Measurements from ENCODE around the gene CD68. TPM values are rescaled to one million over a fixed set of nuclear protein-coding genes. Genes with fewer than 3 reads are reported as not detected.

The CD68 gene
- total RNA-seq, 1 experiment from 2014 or later: 1.8 TPM

DNA sequence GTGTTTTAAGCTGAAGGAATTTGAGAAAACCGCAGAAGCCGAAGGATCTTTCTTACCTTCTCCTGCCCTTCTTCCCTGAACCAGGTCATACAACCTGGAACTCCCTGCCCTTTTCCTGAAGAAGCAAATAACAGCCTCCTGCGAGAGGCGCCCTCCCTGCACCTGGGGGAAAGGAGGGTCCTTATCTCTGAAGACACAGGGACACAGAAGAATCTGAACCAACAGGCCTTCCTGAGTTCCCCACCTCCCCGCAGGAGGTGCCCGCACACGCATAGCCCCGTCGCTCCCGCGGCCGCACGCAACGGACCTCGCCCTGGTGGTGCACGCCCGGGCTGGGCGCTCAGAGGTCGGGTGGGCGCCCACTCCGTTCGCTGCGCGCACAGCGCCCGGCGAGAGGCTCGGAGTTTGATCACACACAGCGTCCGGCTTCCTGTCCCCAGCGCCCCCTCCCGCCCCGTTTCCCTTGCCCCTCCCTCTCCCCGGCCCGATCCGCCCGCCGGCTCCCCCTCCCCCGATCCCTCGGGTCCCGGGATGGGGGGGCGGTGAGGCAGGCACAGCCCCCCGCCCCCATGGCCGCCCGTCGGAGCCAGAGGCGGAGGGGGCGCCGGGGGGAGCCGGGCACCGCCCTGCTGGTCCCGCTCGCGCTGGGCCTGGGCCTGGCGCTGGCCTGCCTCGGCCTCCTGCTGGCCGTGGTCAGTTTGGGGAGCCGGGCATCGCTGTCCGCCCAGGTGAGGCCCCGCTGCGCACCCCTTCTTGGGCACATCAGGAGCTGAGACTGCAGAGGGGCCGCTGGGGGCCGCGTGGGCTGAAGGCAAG lies 30.6 kb upstream of the CD68 start, which contains the start of gene TNFSF12:
TSS of gene TNFSF12 (plus strand) at position 474 of the 816 bp plus-strand sequence. CDS start at position 570, 96 bp downstream.
- ChIA-PET POLR2A (ENCODE audit: low non-redundant PET) (interaction anchor here (0.5 kb wide), 1 partner anchor 28 kb away, joined by 3 read pairs; no protein-coding TSS in a partner anchor), CTCF (interaction anchor here (0.6 to 1.2 kb wide), 2 partner anchors 9 to 12 kb away, joined by 3 to 9 read pairs; no protein-coding TSS in a partner anchor)
- Histone ChIP-seq H3K9me3 (ENCODE audit: low read depth, low read length, poor library complexity, severe bottlenecking) (no peaks in the 10 kb centered on the region), H3K36me3 (ENCODE audit: insufficient read depth, low read length, poor library complexity, severe bottlenecking) (no peaks in the 10 kb centered on the region), H3K27ac (ENCODE audit: low read depth, low read length, poor library complexity, severe bottlenecking) (peak within 1 kb of the TSS; percentile 30), H3K4me3 (ENCODE audit: low read depth, low read length, poor library complexity, severe bottlenecking) (peak within 1 kb of the TSS; percentile 53), H3K27me3 (replicated peaks; ENCODE audit: insufficient read depth, low read depth, low read length, poor library complexity) (no peaks in the 10 kb centered on the region), H3K4me1 (ENCODE audit: insufficient read depth, low read length, poor library complexity, severe bottlenecking) (no peaks in the 10 kb centered on the region)
- intact Hi-C loops (cut with micrococcal nuclease; ENCODE audit: unreplicated experiment): no loop called here
- TF ChIP-seq, protein P1, sequence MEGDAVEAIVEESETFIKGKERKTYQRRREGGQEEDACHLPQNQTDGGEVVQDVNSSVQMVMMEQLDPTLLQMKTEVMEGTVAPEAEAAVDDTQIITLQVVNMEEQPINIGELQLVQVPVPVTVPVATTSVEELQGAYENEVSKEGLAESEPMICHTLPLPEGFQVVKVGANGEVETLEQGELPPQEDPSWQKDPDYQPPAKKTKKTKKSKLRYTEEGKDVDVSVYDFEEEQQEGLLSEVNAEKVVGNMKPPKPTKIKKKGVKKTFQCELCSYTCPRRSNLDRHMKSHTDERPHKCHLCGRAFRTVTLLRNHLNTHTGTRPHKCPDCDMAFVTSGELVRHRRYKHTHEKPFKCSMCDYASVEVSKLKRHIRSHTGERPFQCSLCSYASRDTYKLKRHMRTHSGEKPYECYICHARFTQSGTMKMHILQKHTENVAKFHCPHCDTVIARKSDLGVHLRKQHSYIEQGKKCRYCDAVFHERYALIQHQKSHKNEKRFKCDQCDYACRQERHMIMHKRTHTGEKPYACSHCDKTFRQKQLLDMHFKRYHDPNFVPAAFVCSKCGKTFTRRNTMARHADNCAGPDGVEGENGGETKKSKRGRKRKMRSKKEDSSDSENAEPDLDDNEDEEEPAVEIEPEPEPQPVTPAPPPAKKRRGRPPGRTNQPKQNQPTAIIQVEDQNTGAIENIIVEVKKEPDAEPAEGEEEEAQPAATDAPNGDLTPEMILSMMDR (conservative IDR thresholded peaks at IDR 0.05; ENCODE audit: low read depth, low read length): no peak
- no peak for TF ChIP-seq EZH2 (IDR thresholded peaks at IDR 0.05; ENCODE audit: borderline replicate concordance, low read depth, low read length, poor library complexity, severe bottlenecking)
- no TSS peak for BruUV-seq (replicated peaks)
- no peak for DNase-seq (ENCODE audit: low spot score)

DNA sequence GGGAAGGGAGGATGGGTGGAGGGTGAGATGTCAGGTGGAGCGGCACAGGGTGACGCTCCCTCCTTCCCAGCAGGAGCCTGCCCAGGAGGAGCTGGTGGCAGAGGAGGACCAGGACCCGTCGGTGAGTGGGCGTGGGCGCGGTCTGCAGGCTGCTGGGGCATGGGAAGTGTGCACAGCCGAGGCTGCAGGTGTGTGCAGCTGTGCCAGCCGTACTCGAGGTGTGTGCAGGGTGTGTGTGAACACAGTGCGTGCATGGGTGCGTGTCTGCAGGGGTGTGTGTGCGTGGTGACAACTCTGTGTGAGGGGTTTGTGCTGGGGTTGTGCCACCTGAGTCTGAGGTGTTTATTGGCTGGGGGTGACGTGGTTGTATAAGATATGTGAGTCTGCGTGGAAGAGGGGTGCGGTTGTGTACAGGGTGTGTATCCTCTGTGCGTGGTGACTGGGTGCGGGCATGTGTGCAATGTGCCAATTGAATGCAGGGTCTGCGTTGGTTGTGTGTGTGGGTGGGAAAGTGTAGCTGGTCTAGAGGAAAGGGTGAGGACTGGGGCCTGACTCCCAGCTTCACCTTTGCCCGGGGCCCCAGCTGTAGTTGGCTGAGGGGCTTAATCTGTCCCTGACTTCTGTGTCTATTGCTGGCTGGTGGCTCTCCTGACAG lies 29.9 kb upstream of the CD68 start:
- DNase-seq (ENCODE audit: low spot score): no peak
- H3K27me3 ChIP-seq (replicated peaks; ENCODE audit: insufficient read depth, low read depth, low read length, poor library complexity): no peaks in the 10 kb centered on the region
- ChIA-PET CTCF (no interaction called here), POLR2A (ENCODE audit: low non-redundant PET) (interaction anchor here (0.5 kb wide), 1 partner anchor 29 kb away, joined by 3 read pairs; no protein-coding TSS in a partner anchor)
- no peak overlapping the region for H3K4me3 ChIP-seq (ENCODE audit: low read depth, low read length, poor library complexity, severe bottlenecking)
- H3K4me1 ChIP-seq (ENCODE audit: insufficient read depth, low read length, poor library complexity, severe bottlenecking): no peaks in the 10 kb centered on the region
- no peaks in the 10 kb centered on the region for H3K9me3 ChIP-seq (ENCODE audit: low read depth, low read length, poor library complexity, severe bottlenecking)
- H3K27ac ChIP-seq (ENCODE audit: low read depth, low read length, poor library complexity, severe bottlenecking): no peak overlapping the region
- TF ChIP-seq, protein P1 (conservative IDR thresholded peaks at IDR 0.05; ENCODE audit: low read depth, low read length): no peak
- no peak for TF ChIP-seq EZH2 (IDR thresholded peaks at IDR 0.05; ENCODE audit: borderline replicate concordance, low read depth, low read length, poor library complexity, severe bottlenecking)
- BruUV-seq (replicated peaks): no TSS peak
- intact Hi-C loops (cut with micrococcal nuclease; ENCODE audit: unreplicated experiment): no loop called here
- no peaks in the 10 kb centered on the region for H3K36me3 ChIP-seq (ENCODE audit: insufficient read depth, low read length, poor library complexity, severe bottlenecking)

DNA sequence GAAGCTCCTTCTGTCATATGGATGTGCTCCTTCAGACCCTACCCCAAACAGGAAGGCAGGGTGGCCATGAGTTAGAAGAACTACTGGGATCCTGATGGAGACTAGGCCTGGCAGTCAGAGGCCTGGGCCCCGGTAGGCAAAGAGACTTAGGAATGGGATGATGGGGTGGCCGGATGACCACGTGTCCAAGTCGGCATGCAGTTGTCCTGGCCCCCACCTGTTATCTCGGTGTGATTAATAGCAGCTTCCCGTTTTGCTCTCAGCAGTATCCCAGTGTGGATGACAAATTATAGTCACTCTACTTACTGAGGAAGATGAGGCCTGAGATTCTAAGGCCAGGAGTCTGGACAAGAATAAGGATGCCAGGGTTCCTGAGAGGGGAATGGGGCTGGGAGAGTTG lies 29.1 kb upstream of the CD68 start:
- no peak overlapping the region for H3K27ac ChIP-seq (ENCODE audit: low read depth, low read length, poor library complexity, severe bottlenecking)
- intact Hi-C loops (cut with micrococcal nuclease; ENCODE audit: unreplicated experiment): no loop called here
- TF ChIP-seq, protein P1 (conservative IDR thresholded peaks at IDR 0.05; ENCODE audit: low read depth, low read length): no peak
- TF ChIP-seq EZH2 (IDR thresholded peaks at IDR 0.05; ENCODE audit: borderline replicate concordance, low read depth, low read length, poor library complexity, severe bottlenecking): no peak
- no peak overlapping the region for H3K4me3 ChIP-seq (ENCODE audit: low read depth, low read length, poor library complexity, severe bottlenecking)
- CTCF ChIA-PET: no interaction called here
- H3K9me3 ChIP-seq (ENCODE audit: low read depth, low read length, poor library complexity, severe bottlenecking): no peaks in the 10 kb centered on the region
- no peak for DNase-seq (ENCODE audit: low spot score)
- H3K36me3 ChIP-seq (ENCODE audit: insufficient read depth, low read length, poor library complexity, severe bottlenecking): no peaks in the 10 kb centered on the region
- no peaks in the 10 kb centered on the region for H3K4me1 ChIP-seq (ENCODE audit: insufficient read depth, low read length, poor library complexity, severe bottlenecking)
- no TSS peak for BruUV-seq (replicated peaks)
- H3K27me3 ChIP-seq (replicated peaks; ENCODE audit: insufficient read depth, low read depth, low read length, poor library complexity): no peaks in the 10 kb centered on the region
- POLR2A ChIA-PET (ENCODE audit: low non-redundant PET): interaction anchor here (0.5 kb wide), 1 partner anchor 109 kb away, joined by 4 read pairs; no protein-coding TSS in a partner anchor
